HCT116 (cell line): ENCODE results near the gene ASB15. TPM values are rescaled to one million over a fixed set of nuclear protein-coding genes. Genes with fewer than 3 reads are reported as not detected.

Experiments used
- ATAC-seq: fragments of 200-7000 bp; cut with Tn5 transposase; 2 replicates; pipeline ENCODE4 v1.9.1; 2020; ENCODE audit warnings: mild to moderate bottlenecking, moderate library complexity
- BruUV-seq: library from RNA; stranded (reverse); fragments of 400-500 nt; replicated peaks from 2 replicates; lab custom pipeline; 2021; lab: Mats Ljungman, UMichigan
- CTCF ChIA-PET: fragments of 300-600 bp; sonication (Branson Sonifier 250); formaldehyde crosslinking; loops from one replicate; lab custom pipeline; 2021; ENCODE audit warnings: antibody characterized with exemption; lab: Charles Lee
- POLR2A ChIA-PET: fragments of 300-600, 350-600 bp; sonication (Branson Sonifier 250); formaldehyde crosslinking; loops from one replicate; lab custom pipeline; 2021; ENCODE audit warnings: antibody characterized with exemption; lab: Charles Lee
- RAD21 ChIA-PET, 2 experiments: fragments of 300-600 bp; sonication (Branson Sonifier 250); formaldehyde crosslinking; loops; one replicate each; lab custom pipeline; 2023; ENCODE audit warnings: low total read pairs in 2 of 2; ENCODE audit not compliant: uncharacterized antibody in 2 of 2, unreplicated experiment in 2 of 2, low non-redundant PET in 1 of 2; lab: Charles Lee
- DNase-seq: peaks from one replicate; pipeline ENCODE4 v3.0.0-alpha.2; 2010; ENCODE audit warnings: low read depth, low spot score
- H2AFZ ChIP-seq: fragments of 200-600 bp; shearing (Covaris generic), sonication (generic); 2 replicates; pipeline ENCODE4 v1.6.1; 2017; ENCODE audit warnings: low read depth, mixed run types, mixed read lengths, antibody characterized with exemption, low read length; ENCODE audit not compliant: poor library complexity, severe bottlenecking
- H3K27ac ChIP-seq: 2 replicates; pipeline ENCODE4 v1.5.1; 2012; ENCODE audit warnings: low read depth, low read length
- H3K27me3 ChIP-seq: fragments of 200-600 bp; sonication (generic); 2 replicates; pipeline ENCODE4 v1.6.1; 2016; ENCODE audit warnings: mixed run types, low read length, mixed read lengths; ENCODE audit not compliant: insufficient read depth
- H3K36me3 ChIP-seq, 2 experiments: fragments of 200-500 bp in 1 of 2; fragments of 200-600 bp in 1 of 2; sonication (Bioruptor generic) in 1 of 2; sonication (generic) in 1 of 2; 2 replicates each; pipeline versions ENCODE4 v1.5.1 to v1.6.1; 2014 to 2016; ENCODE audit warnings: low read length in 2 of 2, inconsistent platforms in 1 of 2, mixed read lengths in 1 of 2, mixed run types in 1 of 2; ENCODE audit not compliant: insufficient read depth in 2 of 2, control insufficient read depth in 1 of 2
- H3K4me1 ChIP-seq, 2 experiments: fragments of 200-600 bp in 1 of 2; sonication (generic) in 1 of 2; 2 replicates each; pipeline versions ENCODE4 v1.5.1 to v1.6.1; 2012 to 2017; ENCODE audit warnings: low read length in 2 of 2, inconsistent platforms in 1 of 2, mild to moderate bottlenecking in 1 of 2, mixed read lengths in 1 of 2, mixed run types in 1 of 2, moderate library complexity in 1 of 2; ENCODE audit not compliant: insufficient read depth in 2 of 2, control insufficient read depth in 1 of 2
- H3K4me2 ChIP-seq: fragments of 200-600 bp; sonication (generic); 2 replicates; pipeline ENCODE4 v1.6.1; 2017; ENCODE audit warnings: mixed run types, low read length, mixed read lengths
- H3K4me3 ChIP-seq, 2 experiments: fragments of 200-600 bp in 1 of 2; sonication (generic) in 1 of 2; replicated peaks in 1 of 2; 2 replicates each; pipeline ENCODE4 v1.5.1; 2011 to 2016; ENCODE audit warnings: low read length in 2 of 2, control low read depth in 1 of 2, low read depth in 1 of 2, mild to moderate bottlenecking in 1 of 2, mixed read lengths in 1 of 2, mixed run types in 1 of 2
- H3K79me2 ChIP-seq: fragments of 200-600 bp; sonication (generic); 2 replicates; pipeline ENCODE4 v1.6.1; 2017; ENCODE audit warnings: mild to moderate bottlenecking, mixed run types, low read length, moderate library complexity, mixed read lengths; ENCODE audit not compliant: insufficient read depth
- H3K9ac ChIP-seq: fragments of 200-600 bp; sonication (generic); 2 replicates; pipeline ENCODE4 v1.6.1; 2016; ENCODE audit warnings: low read length, mixed read lengths
- H3K9me2 ChIP-seq: fragments of 200-600 bp; sonication (generic), shearing (Covaris generic); 2 replicates; pipeline ENCODE4 v1.6.1; 2017; ENCODE audit warnings: mixed run types, mild to moderate bottlenecking, moderate library complexity; ENCODE audit not compliant: insufficient read depth
- H3K9me3 ChIP-seq, 2 experiments: fragments of 200-500 bp in 1 of 2; fragments of 200-600 bp in 1 of 2; sonication (Bioruptor generic) in 1 of 2; sonication (generic) in 1 of 2; 2 replicates each; pipeline ENCODE4 v1.6.1; 2014 to 2017; ENCODE audit warnings: low read length in 2 of 2, mixed read lengths in 2 of 2, inconsistent platforms in 1 of 2, low read depth in 1 of 2, mild to moderate bottlenecking in 1 of 2, mixed run types in 1 of 2, moderate library complexity in 1 of 2; ENCODE audit not compliant: control insufficient read depth in 1 of 2, insufficient read depth in 1 of 2
- H4K20me1 ChIP-seq: fragments of 200-600 bp; sonication (generic), shearing (Covaris generic); 2 replicates; pipeline ENCODE4 v1.6.1; 2017; ENCODE audit warnings: mixed run types, mild to moderate bottlenecking, moderate library complexity; ENCODE audit not compliant: insufficient read depth
- ATF3 ChIP-seq: IDR thresholded peaks from 2 replicates; pipeline ENCODE4 v1.6.1; 2012
- CBX3 ChIP-seq: IDR thresholded peaks from 2 replicates; pipeline ENCODE4 v1.6.1; 2012; ENCODE audit warnings: low read depth
- CEBPB ChIP-seq: IDR thresholded peaks from 2 replicates; pipeline ENCODE4 v1.6.1; 2012; ENCODE audit warnings: low read depth
- EGR1 ChIP-seq: IDR thresholded peaks from 2 replicates; pipeline ENCODE4 v1.6.1; 2012; ENCODE audit warnings: low read depth
- ELF1 ChIP-seq: IDR thresholded peaks from 2 replicates; pipeline ENCODE4 v1.6.1; 2012; ENCODE audit warnings: low read depth, borderline replicate concordance
- EZH2 ChIP-seq: fragments of 200-600 bp; sonication (generic); IDR thresholded peaks from 2 replicates; pipeline ENCODE4 v1.6.1; 2017; ENCODE audit warnings: antibody characterized with exemption, mixed run types
- EZH2phosphoT487 ChIP-seq: fragments of 200-600 bp; IDR thresholded peaks from 2 replicates; pipeline ENCODE4 v1.6.1; 2018; ENCODE audit warnings: antibody characterized with exemption, borderline replicate concordance
- JUND ChIP-seq: IDR thresholded peaks from 2 replicates; pipeline ENCODE4 v1.6.1; 2012
- MAX ChIP-seq: IDR thresholded peaks from 2 replicates; pipeline ENCODE4 v1.6.1; 2012
- POLR2A ChIP-seq: IDR thresholded peaks from 2 replicates; pipeline ENCODE4 v1.7.0; 2011; ENCODE audit warnings: borderline replicate concordance; ENCODE audit not compliant: insufficient read depth, insufficient read length; ENCODE audit errors: extremely low read depth
- POLR2AphosphoS5 ChIP-seq: IDR thresholded peaks from 2 replicates; pipeline ENCODE4 v1.6.1; 2011; ENCODE audit warnings: mild to moderate bottlenecking, low read depth, low read length, moderate library complexity
- RAD21 ChIP-seq: IDR thresholded peaks from 2 replicates; pipeline ENCODE4 v1.6.1; 2012; ENCODE audit warnings: low read depth, mild to moderate bottlenecking
- SIN3A ChIP-seq: IDR thresholded peaks from 2 replicates; pipeline ENCODE4 v1.6.1; 2012; ENCODE audit warnings: low read depth
- SP1 ChIP-seq: IDR thresholded peaks from 2 replicates; pipeline ENCODE4 v1.6.1; 2012; ENCODE audit warnings: low read depth
- SRF ChIP-seq: IDR thresholded peaks from 2 replicates; pipeline ENCODE4 v1.6.1; 2012; ENCODE audit warnings: low read depth
- YY1 ChIP-seq: IDR thresholded peaks from 2 replicates; pipeline ENCODE4 v1.6.1; 2011; ENCODE audit warnings: low read length, low read depth, moderate library complexity, mild to moderate bottlenecking; ENCODE audit not compliant: insufficient replicate concordance; ENCODE audit errors: extremely low read depth
- ZFX ChIP-seq: fragments of 450-650 bp; IDR thresholded peaks from 2 replicates; pipeline ENCODE4 v1.6.1; 2017
- ZNF274 ChIP-seq: fragments of 200-500 bp; sonication (Bioruptor generic); IDR thresholded peaks from 2 replicates; pipeline ENCODE4 v1.6.1; 2014; ENCODE audit warnings: mild to moderate bottlenecking, low read depth, low read length, inconsistent platforms
- intact Hi-C: fragments of 100-400 bp; cut with micrococcal nuclease; formaldehyde crosslinking; loops from 2 replicates; pipeline ENCODE4 v1.10.0; 2022
- total RNA-seq: library from RNA; stranded (reverse); gene quantifications from one replicate; pipeline ENCODE4 v1.2.1, GENCODE V29; 2021; ENCODE audit not compliant: unreplicated experiment

The ASB15 gene
- total RNA-seq, 1 experiment from 2014 or later, result not detected

GRCh38 chr7:123604739-123605138, 3.1 kb downstream of the ASB15 start (continued):
- TF ChIP-seq ATF3 (no peak), RAD21 (no peak), EZH2phosphoT487 (no peak), ZNF274 (no peak), JUND (no peak)

GRCh38 chr7:123607423-123607975, 5.9 kb downstream of the ASB15 start:
- Histone ChIP-seq H3K27me3 (no peaks in the 10 kb centered on the region), H3K79me2 (no peaks in the 10 kb centered on the region), H4K20me1 (no peaks in the 10 kb centered on the region), H3K4me3 (no peak overlapping the region), H3K4me2 (no peak overlapping the region), H3K9me3 (no peaks in the 10 kb centered on the region), H2AFZ (no peak overlapping the region), H3K9ac (no peak overlapping the region), H3K9me2 (no peaks in the 10 kb centered on the region; the same call in 1 of the 2 replicates), H3K4me1 (no peaks in the 10 kb centered on the region), H3K27ac (no peak overlapping the region), H3K36me3 (no peaks in the 10 kb centered on the region)
- RAD21 ChIA-PET, result no interaction called here
- BruUV-seq, result no TSS peak
- intact Hi-C loops, result no loop called here
- POLR2A ChIA-PET, result no interaction called here
- TF ChIP-seq ZFX, result no peak
- TF ChIP-seq ELF1, result no peak
- no peak for TF ChIP-seq SRF
- TF ChIP-seq EGR1, result no peak
- TF ChIP-seq RAD21, result no peak
- TF ChIP-seq POLR2AphosphoS5, result no peak
- TF ChIP-seq YY1, result no peak
- no peak for TF ChIP-seq SIN3A
- no peak for TF ChIP-seq CEBPB
- TF ChIP-seq ZNF274, result no peak
- no peak for TF ChIP-seq EZH2
- TF ChIP-seq CBX3, result no peak
- no peak for TF ChIP-seq ATF3
- TF ChIP-seq EZH2phosphoT487, result no peak
- no peak for TF ChIP-seq SP1
- no peak for TF ChIP-seq MAX
- no peak for TF ChIP-seq POLR2A
- ATAC-seq, result no peak
- CTCF ChIA-PET, result no interaction called here
- no peak for DNase-seq
